Muscle of back (tissue), 11 donors: ENCODE measurements around the gene DISC1. TPM values are rescaled to one million over a fixed set of nuclear protein-coding genes. Genes with fewer than 3 reads are reported as not detected.
"Not testable (repeated sequence)": the region's sequence is repeated elsewhere in the genome, so short reads cannot be mapped to it uniquely, and the experiment has no call there.

Source experiments
- DNase-seq, 3 donors: peaks; one replicate each; pipeline versions ENCODE4 v3.0.0 to v3.0.0-alpha.2; 2013
- polyA plus RNA-seq, 10 donors: library from polyadenylated mRNA; unstranded; fragments of 120-200 nt; gene quantifications; one replicate each; pipeline ENCODE4 v1.2.1, GENCODE V29; 2013; ENCODE audit not compliant: insufficient read length in 10 of 10

Gene DISC1
- polyA plus RNA-seq, 10 donors, result 5.2 to 9.3 (median 7.2) TPM

DNA sequence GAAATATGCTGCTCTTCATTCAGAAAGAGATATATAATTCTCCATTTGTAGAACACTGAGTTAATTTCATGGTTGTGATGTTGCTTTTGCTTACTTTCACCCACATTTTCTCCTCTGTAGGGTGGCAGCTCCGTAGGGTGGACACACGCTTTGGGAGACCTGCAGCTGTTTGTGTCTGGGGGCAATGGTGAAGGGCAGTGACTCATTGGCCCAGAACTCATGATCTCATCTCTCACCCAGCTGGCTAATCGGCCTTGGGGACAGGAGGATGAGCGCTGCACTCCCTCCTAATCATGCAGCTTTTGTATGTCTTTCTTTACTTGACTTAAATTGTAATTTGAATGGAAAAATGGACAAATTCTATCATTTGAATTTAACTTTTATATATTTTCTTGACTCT lies 9.6 kb downstream of the DISC1 start:
- no peak for DNase-seq

GRCh38 chr1:231636922-231637321 lies 10.3 kb downstream of the DISC1 start:
- not testable (repeated sequence) for DNase-seq

DNA sequence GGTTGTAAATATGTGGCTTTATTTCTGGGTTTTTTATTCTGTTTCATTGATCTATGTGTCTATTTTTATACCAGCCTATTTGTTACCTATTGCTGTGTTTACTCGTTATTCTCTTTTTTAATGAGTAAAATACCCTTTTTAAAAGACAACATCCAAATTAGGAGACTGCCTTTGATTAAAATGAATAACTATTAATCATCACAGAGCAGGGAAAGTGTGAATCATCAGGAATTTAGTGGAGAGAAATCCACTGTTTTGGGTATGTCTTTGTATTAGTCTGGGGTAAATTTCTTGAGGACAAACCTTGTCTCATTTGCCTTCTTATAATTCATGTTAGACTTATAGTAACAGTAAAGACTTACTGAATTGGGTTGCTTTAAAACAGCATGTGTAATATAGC lies 12.1 kb downstream of the DISC1 start:
- no peak for DNase-seq

DNA sequence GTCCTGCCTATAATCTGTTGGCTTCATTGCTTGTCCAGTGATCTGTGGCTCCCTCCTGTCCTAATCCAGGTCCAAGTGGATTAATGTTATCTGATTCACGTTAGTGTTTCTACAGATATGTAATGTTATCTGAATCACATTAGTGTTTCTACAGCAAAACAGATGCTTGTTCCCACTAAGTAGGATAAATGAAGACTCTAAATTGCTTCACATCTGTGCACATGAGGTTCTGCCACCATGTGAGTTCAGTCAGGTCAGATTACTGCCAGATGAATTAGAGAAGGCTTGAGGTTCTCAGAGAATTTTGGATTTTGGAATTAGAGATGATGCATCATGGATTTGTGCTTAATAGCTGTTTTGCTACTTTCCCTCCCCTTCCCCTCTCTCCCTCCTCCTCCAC lies 13.2 kb downstream of the DISC1 start:
- no peak for DNase-seq

GRCh38 chr1:231641444-231641843 lies 14.9 kb downstream of the DISC1 start:
- DNase-seq, result not testable (repeated sequence)

GRCh38 chr1:231642061-231642460 lies 15.5 kb downstream of the DISC1 start:
- DNase-seq, result not testable (repeated sequence)

GRCh38 chr1:231642618-231643017 lies 16.0 kb downstream of the DISC1 start:
- DNase-seq, result no peak

DNA sequence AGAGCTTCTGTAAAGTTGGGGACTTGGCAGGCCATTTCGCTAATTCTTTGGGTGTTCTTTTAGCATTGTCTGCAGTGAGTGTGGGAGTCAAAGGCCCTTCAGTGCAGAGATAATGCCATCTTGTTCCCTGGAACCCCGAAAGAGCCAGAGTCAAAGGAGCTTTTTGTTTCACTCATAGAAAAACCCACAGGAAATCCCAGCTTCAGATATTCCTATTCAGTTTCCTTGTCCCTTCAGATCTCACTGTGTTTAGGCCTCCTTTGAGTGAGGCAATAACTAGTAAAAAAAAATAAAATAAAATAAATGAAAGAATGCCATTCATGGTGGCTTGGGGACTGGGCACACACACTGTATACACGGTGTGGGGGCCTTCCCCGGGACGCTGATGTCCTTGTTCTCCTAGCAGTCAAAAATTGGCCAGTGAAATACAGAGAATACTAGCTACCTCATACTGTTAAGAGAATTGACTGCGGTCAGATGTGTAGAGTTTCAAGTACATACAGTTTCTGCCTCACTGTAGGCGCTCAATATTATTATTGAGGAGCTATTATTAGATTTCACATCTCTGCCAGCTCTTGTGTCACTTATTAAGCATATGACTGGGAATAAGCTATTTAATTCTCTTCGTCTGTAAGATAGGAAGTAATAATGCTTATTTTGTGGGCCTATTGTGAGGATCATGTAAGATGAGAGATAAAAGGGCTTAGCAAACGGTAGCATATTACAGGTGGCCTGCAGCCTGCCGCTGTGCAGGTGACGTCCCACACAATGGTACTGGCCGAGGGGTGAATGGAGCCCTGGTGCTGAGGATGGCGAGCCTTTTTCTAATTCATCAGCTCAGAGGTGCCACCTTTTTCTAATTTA lies 16.7 kb downstream of the DISC1 start:
- DNase-seq, result no peak

DNA sequence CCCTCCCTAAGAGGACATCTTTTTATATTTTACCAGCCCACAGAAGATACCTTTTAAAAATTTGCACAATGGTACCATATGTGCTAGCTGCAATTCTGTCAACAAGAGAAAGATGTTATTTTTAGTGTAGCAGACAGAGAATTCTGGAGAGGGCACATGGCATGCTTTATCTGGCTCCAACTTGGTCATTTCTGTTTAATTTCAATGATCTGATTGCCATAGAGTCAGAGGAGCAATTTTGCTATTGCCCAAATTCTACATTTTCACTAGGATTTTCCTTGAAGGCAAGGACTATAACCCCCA lies 17.3 kb downstream of the DISC1 start:
- DNase-seq, result no peak

- not testable (repeated sequence) for DNase-seq
These were observed 19.0 kb downstream of the DISC1 start for GRCh38 chr1:231645634-231646033.

DNA sequence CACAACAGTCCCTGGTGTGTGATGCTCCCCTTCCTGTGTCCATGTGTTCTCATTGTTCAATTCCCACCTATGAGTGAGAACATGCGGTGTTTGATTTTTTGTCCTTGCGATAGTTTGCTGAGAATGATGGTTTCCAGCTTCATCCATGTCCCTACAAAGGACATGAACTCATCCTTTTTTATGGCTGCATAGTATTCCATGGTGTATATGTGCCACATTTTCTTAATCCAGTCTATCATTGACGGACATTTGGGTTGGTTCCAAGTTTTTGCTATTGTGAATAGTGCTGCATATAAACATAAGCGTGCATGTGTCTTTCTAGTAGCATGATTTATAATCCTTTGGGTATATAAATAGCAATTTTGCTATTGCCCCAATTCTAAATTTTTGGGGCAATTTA lies 19.6 kb downstream of the DISC1 start:
- DNase-seq, result not testable (repeated sequence)

- DNase-seq, result not testable (repeated sequence)
These were observed 25.2 kb downstream of the DISC1 start for GRCh38 chr1:231651621-231652260.

DNA sequence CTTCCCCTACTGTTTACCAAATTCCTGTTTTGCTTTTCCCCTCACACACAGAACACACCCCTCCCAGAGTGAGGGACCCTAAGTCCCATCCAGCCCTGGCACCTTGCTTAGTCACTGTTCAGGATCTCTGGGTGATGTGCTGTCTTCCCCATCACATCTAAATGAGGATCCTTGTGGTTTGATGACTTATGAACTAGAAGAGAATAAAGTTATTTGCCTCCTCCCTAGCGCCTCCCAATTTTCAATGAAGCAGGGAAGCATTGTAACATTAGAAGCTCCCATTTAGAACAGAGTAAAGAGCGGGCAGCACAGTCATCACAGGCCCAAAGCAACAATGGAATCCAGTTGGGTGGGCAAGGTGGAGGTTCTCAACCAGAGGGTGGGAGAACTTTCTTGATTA lies 27.0 kb downstream of the DISC1 start:
- no peak for DNase-seq

- DNase-seq, result no peak
These were observed 30.2 kb downstream of the DISC1 start for GRCh38 chr1:231656741-231657140.

DNA sequence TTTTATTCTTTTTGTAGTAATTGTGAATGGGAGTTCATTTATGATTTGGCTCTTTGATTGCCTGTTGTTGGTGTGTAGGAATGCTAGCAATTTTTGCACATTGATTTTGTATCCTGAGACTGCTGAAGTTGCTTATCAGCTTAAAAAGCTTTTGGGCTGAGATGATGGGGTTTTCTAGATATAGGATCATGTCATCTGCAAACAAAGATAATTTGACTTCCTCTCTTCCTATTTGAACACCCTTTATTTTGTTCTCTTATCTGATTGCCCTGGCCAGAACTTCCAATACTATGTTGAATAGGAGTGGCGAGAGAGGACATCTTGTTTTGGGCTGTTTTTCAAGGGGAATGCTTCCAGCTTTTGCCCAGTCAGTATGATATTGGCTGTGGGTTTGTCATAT lies 31.6 kb downstream of the DISC1 start:
- not testable (repeated sequence) for DNase-seq

GRCh38 chr1:231660198-231660597 lies 33.6 kb downstream of the DISC1 start:
- no peak for DNase-seq

- no peak for DNase-seq
These were observed 36.7 kb downstream of the DISC1 start for GRCh38 chr1:231663211-231663792.

GRCh38 chr1:231665101-231665500 lies 38.5 kb downstream of the DISC1 start:
- DNase-seq, result no peak

GRCh38 chr1:231665726-231666125 lies 39.1 kb downstream of the DISC1 start:
- no peak for DNase-seq

- no peak for DNase-seq
These were observed 39.8 kb downstream of the DISC1 start for GRCh38 chr1:231666220-231666936.

- no peak for DNase-seq
These were observed 40.5 kb downstream of the DISC1 start for GRCh38 chr1:231666937-231667608.
